HG03442 (cell line): ENCODE results near the gene OR8U1.
"Not testable (repeated sequence)": the region's sequence is repeated elsewhere in the genome, so short reads cannot be mapped to it uniquely, and the experiment has no call there.

Experiments used
- ATAC-seq: cut with Tn5 transposase; IDR thresholded peaks from one replicate; pipeline ENCODE4 v1.9.1; 2021; ENCODE audit warnings: mild to moderate bottlenecking, moderate library complexity; ENCODE audit not compliant: unreplicated experiment

OR8U1 gene

DNA sequence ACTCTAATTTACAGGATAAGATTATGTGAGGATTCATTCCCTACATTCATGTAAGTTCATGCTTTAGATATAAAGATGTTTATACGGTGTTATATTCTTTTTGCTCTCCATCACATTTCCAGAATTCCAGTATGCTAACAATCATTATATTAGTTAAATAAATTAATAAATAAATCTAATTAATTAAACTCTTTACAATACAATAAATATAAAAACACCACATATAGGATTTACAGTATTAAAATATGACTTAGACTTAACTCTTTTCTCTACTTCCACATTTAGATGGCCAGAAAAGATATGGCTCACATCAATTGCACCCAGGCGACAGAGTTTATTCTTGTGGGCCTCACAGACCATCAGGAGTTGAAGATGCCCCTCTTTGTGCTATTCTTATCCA is at the start of gene OR8U1:
TSS of gene OR8U1 (plus strand) at position 301 of the 400 bp plus-strand sequence. CDS start at position 301, 0 bp downstream.
- no peak for ATAC-seq

GRCh38 chr11:56331861-56332491 is 43.4 kb upstream of the OR8U1 start:
- no peak for ATAC-seq

DNA sequence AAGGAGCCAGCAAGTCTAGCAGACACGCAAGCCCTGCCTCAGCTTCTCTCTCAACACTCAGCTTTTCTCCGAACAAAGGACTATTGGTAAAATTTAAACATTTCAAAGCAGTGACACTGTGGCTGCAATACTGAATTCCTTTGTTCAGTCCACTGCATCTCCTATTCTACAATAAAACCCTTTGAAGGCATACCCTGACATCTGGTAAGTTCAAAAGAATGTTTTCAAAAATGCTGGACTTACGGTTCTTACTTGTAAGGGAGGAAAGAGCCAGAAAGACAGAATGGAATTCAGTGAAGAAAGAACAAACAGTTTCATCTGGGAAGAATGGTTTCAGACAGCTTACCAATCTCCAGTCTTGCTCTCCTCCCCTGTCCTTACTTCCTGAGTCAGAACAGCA is 42.3 kb upstream of the OR8U1 start:
- no peak for ATAC-seq

DNA sequence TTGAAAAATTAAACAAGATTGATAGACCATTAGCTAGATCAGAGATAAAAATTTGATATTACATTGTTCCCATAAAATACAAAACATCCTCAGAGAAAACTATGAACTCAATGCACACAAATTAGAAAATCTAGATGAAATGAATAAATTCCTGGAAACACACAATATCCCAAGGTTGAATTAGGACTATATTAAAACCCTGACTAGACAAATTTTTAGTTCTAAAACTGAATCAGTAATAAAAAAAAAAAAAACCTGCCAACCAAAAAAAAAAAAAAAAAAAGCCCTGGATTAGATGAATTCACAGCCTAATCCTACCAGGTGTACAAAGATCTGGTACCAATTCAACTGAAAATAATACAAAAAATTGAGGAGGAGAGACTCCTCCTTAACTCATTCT is 35.1 kb upstream of the OR8U1 start:
- no peak for ATAC-seq

DNA sequence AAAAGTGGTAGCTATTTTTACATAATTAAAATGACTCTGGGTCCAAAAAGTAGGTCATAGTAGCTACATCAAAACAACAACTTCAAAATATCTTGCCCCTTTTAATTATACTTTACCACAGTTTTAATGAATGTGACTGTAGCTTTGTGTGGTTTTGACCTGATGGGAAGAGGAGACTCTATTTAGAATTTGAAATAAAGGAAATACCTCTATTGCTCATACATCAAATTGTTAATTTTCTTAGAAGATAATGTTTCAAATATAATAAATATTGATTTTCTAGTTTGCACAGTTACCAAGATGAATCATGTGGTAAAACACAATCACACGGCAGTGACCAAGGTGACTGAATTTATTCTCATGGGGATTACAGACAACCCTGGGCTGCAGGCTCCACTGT is 29.7 kb upstream of the OR8U1 start, which contains the start of gene OR8K1:
TSS of gene OR8K1 (plus strand) at position 301 of the 400 bp plus-strand sequence. CDS start at position 301, 0 bp downstream.
- no peak for ATAC-seq

GRCh38 chr11:56353991-56354390 is 21.4 kb upstream of the OR8U1 start, which contains the start of gene OR8J1:
TSS of gene OR8J1 (plus strand) at chr11:56354291. CDS start at chr11:56360247, 5,956 bp downstream.
- ATAC-seq = no peak

GRCh38 chr11:56380120-56380519 is 4.7 kb downstream of the OR8U1 start:
- no peak for ATAC-seq

GRCh38 chr11:56394381-56394780 is 19.0 kb downstream of the OR8U1 start:
- no peak for ATAC-seq

GRCh38 chr11:56396047-56396446 is 20.6 kb downstream of the OR8U1 start:
- no peak for ATAC-seq

DNA sequence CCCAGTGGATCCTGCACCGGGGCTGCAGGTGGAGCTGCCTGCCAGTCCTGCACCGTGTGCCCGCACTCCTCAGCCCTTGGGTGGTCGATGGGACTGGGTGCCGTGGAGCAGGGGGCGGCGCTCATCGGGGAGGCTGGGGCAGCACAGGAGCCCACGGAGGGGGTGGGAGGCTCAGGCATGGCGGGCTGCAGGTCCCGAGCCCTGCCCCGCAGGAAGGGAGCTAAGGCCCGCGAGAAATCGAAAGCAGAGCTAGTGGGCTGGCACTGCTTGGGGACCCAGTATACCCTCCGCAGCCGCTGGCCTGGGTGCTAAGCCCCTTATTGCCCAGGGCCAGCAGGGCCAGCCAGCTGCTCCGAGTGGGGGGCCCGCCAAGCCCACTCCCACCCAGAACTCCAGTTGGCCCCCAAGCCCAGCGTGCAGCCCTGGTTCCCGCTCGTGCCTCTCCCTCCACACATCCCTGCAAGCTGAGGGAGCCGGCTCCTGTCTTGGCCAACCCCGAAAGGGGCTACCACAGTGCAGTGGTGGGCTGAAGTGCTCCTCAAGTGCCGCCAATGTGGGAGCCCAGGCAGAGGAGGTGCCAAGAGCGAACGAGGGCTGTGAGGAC is 26.5 kb downstream of the OR8U1 start:
- not testable (repeated sequence) for ATAC-seq

DNA sequence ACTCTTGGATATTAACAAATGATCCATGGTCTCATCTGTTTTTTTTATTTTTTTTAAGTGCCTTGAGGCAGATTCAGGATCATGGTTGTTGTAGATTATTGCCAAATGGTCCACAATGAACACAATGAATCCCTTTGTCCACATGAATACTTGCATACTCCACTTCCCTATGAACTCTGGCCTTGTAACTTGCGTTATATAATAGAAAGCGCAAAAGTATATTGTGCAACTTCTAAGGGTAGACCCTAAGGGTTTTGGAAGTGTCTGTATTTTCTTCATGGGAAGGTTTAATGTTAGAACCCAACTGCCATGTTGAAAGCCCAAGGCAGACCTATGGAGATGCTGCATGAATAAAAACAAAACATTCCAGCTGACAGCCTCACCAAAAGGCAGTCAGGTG is 29.0 kb downstream of the OR8U1 start:
- ATAC-seq = no peak

DNA sequence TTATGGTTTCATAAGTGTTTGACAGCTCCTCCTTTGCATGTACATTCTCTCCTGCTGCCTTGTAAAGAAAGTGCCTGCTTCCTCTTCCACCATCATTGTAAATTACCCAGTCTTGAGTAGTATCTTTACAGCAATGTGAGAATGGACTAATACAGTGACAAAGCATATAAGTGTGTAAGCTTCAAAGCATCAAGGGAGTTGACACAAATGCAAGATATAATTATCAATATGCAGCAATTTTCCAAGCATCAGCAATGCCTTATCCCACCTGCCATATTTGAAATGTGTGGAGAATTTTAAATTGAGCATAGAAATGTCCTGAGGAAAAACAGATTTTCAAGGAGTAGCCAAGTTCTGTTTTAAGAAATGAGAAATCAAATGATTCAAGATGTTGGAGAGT is 35.4 kb downstream of the OR8U1 start:
- no peak for ATAC-seq

DNA sequence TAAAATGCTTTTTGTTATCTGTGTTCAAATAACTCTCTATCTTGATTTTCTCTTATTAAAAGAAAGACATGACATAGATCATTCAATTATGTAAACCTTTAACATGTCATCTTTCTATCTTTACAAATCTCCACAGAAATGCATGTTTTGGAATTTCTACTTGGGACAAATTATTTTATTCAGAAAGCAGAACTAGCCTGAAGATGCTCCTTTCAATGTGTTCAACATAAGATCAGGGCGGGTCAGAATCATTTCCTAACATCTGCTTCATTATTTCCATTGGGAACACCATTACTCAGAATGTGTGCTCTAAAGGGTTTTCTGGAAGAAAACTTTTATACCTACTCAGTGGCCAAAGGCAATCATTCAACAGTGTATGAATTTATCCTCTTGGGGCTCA is 37.0 kb downstream of the OR8U1 start, which contains the start of gene OR5AL1:
TSS of gene OR5AL1 (plus strand) at position 301 of the 400 bp plus-strand sequence.
- ATAC-seq = no peak
